ENCODE results near the gene RET. TPM values are rescaled to one million over a fixed set of nuclear protein-coding genes. Genes with fewer than 3 reads are reported as not detected.

RET gene
- total and polyA plus RNA-seq, 2 of the 8 experiments (the other 6 are each of a cell fraction or from before 2014, with no cell fraction given) = 6.7 to 8.4 TPM

GRCh38 chr10:43090664-43091063, 13.8 kb downstream of the RET start:
- Histone ChIP-seq H3K14ac (ENCODE audit: insufficient read length) (no peak overlapping the region), H2BK120ac (replicated peaks; ENCODE audit: low read depth, low read length) (no peak overlapping the region), H3K56ac (replicated peaks; ENCODE audit: insufficient read length, low read depth, low read length) (no peak overlapping the region), H2BK5ac (ENCODE audit: low read depth, low read length) (no peak overlapping the region), H3K36me3 (ENCODE audit: control insufficient read depth in 2 of 4, insufficient read depth in 4 of 4, low read length in 3 of 4) (no peaks in the 10 kb centered on the region), H3K9me3 (ENCODE audit: insufficient read depth in 2 of 2, low read depth in 1 of 2, low read length in 1 of 2) (no peaks in the 10 kb centered on the region), H2BK12ac (ENCODE audit: low read depth, low read length) (no peak overlapping the region), H2AFZ (ENCODE audit: low read length) (no peak overlapping the region), H3K27me3 (replicated peaks in 1 of 4; ENCODE audit: control insufficient read depth in 3 of 4, extremely low read depth in 1 of 4, insufficient read depth in 3 of 4, low read length in 3 of 4) (no peaks in the 10 kb centered on the region; a peak in 1 of 7 replicates), H2BK15ac (ENCODE audit: low read length) (no peak overlapping the region), H3K4me2 (ENCODE audit: insufficient read depth in 1 of 2, low read depth in 2 of 2, low read length in 2 of 2) (no peak overlapping the region), H3K79me2 (ENCODE audit: control insufficient read depth in 1 of 2, insufficient read depth in 2 of 2, low read length in 2 of 2) (no peaks in the 10 kb centered on the region), H4K8ac (ENCODE audit: extremely low read depth, insufficient read depth, low read length) (peak overlapping the region; percentile 19; the same call in 1 of the 2 replicates), H4K20me1 (replicated peaks in 1 of 2; ENCODE audit: control insufficient read depth in 1 of 2, insufficient read depth in 2 of 2, low read length in 2 of 2) (peaks cover 0 to 8% of the 10 kb centered on the region in 2 experiments), H2BK20ac (ENCODE audit: low read length) (no peak overlapping the region), H4K91ac (replicated peaks; ENCODE audit: insufficient read length, low read length) (no peak overlapping the region), H3K4ac (replicated peaks; ENCODE audit: insufficient read length, low read depth, low read length) (peak overlapping the region; percentile 83), H3K79me1 (ENCODE audit: low read depth, low read length) (peaks cover 2% of the 10 kb centered on the region; the same call in 1 of the 2 replicates), H3K4me3 (ENCODE audit: extremely low read depth in 1 of 4, insufficient read depth in 2 of 4, low read depth in 3 of 4, low read length in 4 of 4) (no peak overlapping the region), H3K23me2 (ENCODE audit: low read depth, low read length) (peaks cover 7% of the 10 kb centered on the region; the same call in 1 of the 2 replicates), H3K18ac (ENCODE audit: extremely low read depth, low read length) (no peak overlapping the region), H3K4me1 (replicated peaks in 1 of 4; ENCODE audit: control insufficient read depth in 3 of 4, insufficient read depth in 4 of 4, low read length in 3 of 4) (peaks cover 0 to 6% (median 3%) of the 10 kb centered on the region in 4 experiments; a peak in 2 of 7 replicates), H2AK5ac (ENCODE audit: low read depth, low read length) (no peak overlapping the region), H3K27ac (ENCODE audit: low read depth, low read length) (no peak overlapping the region), H3K9ac (replicated peaks in 1 of 4; ENCODE audit: extremely low read depth in 1 of 4, low read depth in 3 of 4, low read length in 3 of 4) (no peak overlapping the region), H3K23ac (ENCODE audit: insufficient read length) (no peak overlapping the region), H4K5ac (ENCODE audit: insufficient read length, low read depth, low read length) (no peak overlapping the region)
- TF ChIP-seq TBP (IDR thresholded peaks at IDR 0.05; ENCODE audit: low read depth, low read length) (no peak), TAF1 (IDR thresholded peaks at IDR 0.05; ENCODE audit: low read depth, low read length) (no peak), GTF2F1 (IDR thresholded peaks at IDR 0.05; ENCODE audit: borderline replicate concordance, low read depth, low read length) (no peak), CHD2 (IDR thresholded peaks at IDR 0.05; ENCODE audit: low read length) (no peak)
- ChIA-PET POLR2A (ENCODE audit: partially characterized antibody) (interaction anchor here (0.5 kb wide), 1 partner anchor 64 kb away, joined by 3 read pairs; no protein-coding TSS in a partner anchor), CTCF (ENCODE audit: partially characterized antibody) (interaction anchor here (1.1 to 5.1 kb wide), 2 partner anchors 11 to 21 kb away, joined by 3 to 28 read pairs; no protein-coding TSS in a partner anchor)
- 96% methylated on average over 10 of the region's 10 CpGs; no CpG with 5 or more reads in 1 of the 2 experiments for WGBS, 2 experiments (ENCODE audit: extremely low coverage in 1 of 2, insufficient coverage in 1 of 2, insufficient read length in 1 of 2, insufficient replicate concordance in 2 of 2, low coverage in 1 of 2, low lambda C conversion rate in 2 of 2, missing lambda C conversion rate in 1 of 2)
- DNase-seq (ENCODE audit: low read depth in 1 of 2, low spot score in 2 of 2) = no peak
- no peak for FAIRE-seq

All from H1 (cell line).